Jurkat, Clone E6-1 (cell line): ENCODE results near the gene EAF2.

Experiments
- DNase-seq: peaks from one replicate; pipeline ENCODE4 v3.0.0-alpha.2; 2011; ENCODE audit warnings: low read depth, low spot score
- H3K4me3 ChIP-seq: 2 replicates; pipeline ENCODE4 v1.5.1; 2011; ENCODE audit warnings: mild to moderate bottlenecking, low read length, control low read depth, moderate library complexity

Gene EAF2

DNA sequence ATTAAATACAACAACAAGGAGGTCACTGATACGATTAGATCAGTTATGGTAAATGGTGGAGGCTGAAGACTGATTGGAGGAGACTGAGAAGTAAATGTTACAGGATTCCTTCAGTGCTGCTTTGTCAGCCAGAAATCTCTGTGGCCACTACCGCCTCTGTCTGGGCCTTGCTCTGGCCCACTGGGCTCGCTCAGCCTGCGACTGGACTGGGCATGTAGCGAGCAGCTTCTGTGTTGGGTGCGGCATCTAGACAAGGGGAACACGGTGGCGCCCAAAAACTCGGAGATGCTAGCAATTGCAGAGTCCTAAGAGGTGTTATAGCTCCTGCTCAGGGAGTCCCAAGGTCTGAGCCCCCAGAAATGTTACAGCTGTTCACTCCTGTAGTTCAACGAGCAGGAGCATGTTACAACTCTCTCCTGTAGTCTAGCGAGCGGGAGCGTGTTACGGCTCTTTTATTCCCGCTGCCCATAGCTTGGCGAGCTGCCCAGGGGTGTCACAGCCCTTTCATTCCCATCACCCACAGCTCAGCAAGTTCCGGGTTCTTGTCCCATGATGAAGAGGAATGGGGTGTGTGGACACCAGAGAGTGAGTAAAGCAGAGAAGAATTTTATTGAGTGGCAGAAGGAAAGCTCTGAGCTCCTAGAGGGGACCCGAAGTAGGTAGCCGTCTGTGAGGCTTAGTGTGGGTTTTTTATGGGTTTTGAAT is 83.9 kb downstream of the EAF2 start:
- no peak for DNase-seq

DNA sequence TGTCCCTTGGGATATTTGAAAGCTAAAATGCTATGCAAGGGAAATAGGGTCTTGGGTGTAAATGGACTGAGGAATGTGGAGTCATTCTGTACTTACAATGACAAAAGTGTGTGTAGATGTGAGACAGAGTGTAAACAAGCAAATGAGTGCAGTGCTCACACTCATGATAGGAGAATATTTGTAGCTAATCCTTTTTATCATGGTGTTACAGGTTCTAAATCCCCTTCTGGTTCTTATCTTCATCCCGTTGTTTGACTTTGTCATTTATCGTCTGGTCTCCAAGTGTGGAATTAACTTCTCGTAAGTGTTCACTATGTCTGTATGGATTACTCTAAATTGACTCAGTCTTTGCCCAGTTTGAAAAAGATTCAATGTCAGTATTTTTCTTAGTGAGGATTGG is 89.7 kb downstream of the EAF2 start:
- DNase-seq = no peak
- H3K4me3 ChIP-seq = no peak overlapping the region

More for the DNA sequence above, 83.9 kb downstream of the EAF2 start:
- no peak overlapping the region for H3K4me3 ChIP-seq

DNA sequence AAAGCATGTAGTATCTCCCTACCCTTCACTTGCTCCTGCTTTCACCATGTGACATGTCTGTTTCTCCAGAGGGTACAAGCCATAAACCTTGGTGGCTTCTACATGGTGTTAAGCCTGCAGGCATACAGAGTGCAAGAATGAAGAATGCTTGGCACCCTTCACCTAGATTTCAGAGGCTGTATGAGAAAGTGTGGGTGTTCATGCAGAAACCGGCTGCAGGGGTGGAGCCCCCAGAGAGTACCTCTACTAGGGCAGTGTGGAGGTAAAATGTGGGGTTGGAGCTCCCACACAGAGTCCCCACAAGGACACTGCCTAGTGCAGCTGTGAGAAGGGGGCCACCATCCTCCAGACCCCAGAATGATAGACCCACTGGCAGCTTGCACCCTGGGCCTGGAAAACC is 91.4 kb downstream of the EAF2 start:
- no peak for DNase-seq
- no peak overlapping the region for H3K4me3 ChIP-seq
